Neural progenitor cell (in vitro differentiated cells): Measurements from ENCODE around the gene CPN1. TPM values are rescaled to one million over a fixed set of nuclear protein-coding genes. Genes with fewer than 3 reads are reported as not detected.
"Not testable (repeated sequence)": the region's sequence is repeated elsewhere in the genome, so short reads cannot be mapped to it uniquely, and the experiment has no call there.

ENCODE experiments used
- DNase-seq: peaks from one replicate; pipeline ENCODE4 v3.0.0-alpha.2; 2016; ENCODE audit warnings: low spot score
- H2AFZ ChIP-seq: fragments of 200-600 bp; sonication (generic); replicated peaks from 2 replicates; pipeline ENCODE4 v1.6.1; 2016; ENCODE audit warnings: antibody characterized with exemption
- H3F3A ChIP-seq: fragments of 200-600 bp; sonication (generic); 2 replicates; pipeline ENCODE4 v1.6.1; 2016; ENCODE audit warnings: antibody characterized with exemption, low read depth
- H3K27ac ChIP-seq: fragments of 200-600 bp; sonication (generic); 2 replicates; pipeline ENCODE4 v1.5.1; 2016; ENCODE audit warnings: mild to moderate bottlenecking
- H3K27me3 ChIP-seq: fragments of 200-600 bp; sonication (generic); 2 replicates; pipeline ENCODE4 v1.6.1; 2016; ENCODE audit warnings: mild to moderate bottlenecking, moderate library complexity
- H3K36me3 ChIP-seq: fragments of 200-600 bp; sonication (generic); 2 replicates; pipeline ENCODE4 v1.5.1; 2016
- H3K4me1 ChIP-seq: fragments of 200-600 bp; sonication (generic); 2 replicates; pipeline ENCODE4 v1.6.1; 2016; ENCODE audit warnings: mixed run types
- H3K4me2 ChIP-seq: fragments of 200-600 bp; sonication (generic); 2 replicates; pipeline ENCODE4 v1.6.1; 2016
- H3K4me3 ChIP-seq: fragments of 200-600 bp; sonication (generic); 2 replicates; pipeline ENCODE4 v1.5.1; 2016
- H3K79me2 ChIP-seq: fragments of 200-600 bp; sonication (generic); 2 replicates; pipeline ENCODE4 v1.6.1; 2016; ENCODE audit warnings: low read depth
- H3K9ac ChIP-seq: fragments of 200-600 bp; sonication (generic); 2 replicates; pipeline ENCODE4 v1.6.1; 2016
- H3K9me3 ChIP-seq: fragments of 200-600 bp; sonication (generic); 2 replicates; pipeline ENCODE4 v1.5.1; 2016; ENCODE audit warnings: low read depth
- H4K20me1 ChIP-seq: fragments of 200-600 bp; sonication (generic); 2 replicates; pipeline ENCODE4 v1.6.1; 2016; ENCODE audit warnings: low read depth
- H3K27ac Mint-ChIP-seq: 3 replicates; pipeline ENCODE4 v1.8.0; 2021; ENCODE audit warnings: mixed read lengths
- H3K27me3 Mint-ChIP-seq: 2 replicates; pipeline ENCODE4 v1.8.0; 2022; ENCODE audit warnings: low read depth, mild to moderate bottlenecking, inconsistent platforms, moderate library complexity, mixed read lengths; ENCODE audit not compliant: insufficient read depth
- H3K36me3 Mint-ChIP-seq: 3 replicates; pipeline ENCODE4 v1.8.0; 2021; ENCODE audit warnings: mixed read lengths
- H3K4me1 Mint-ChIP-seq: 3 replicates; pipeline ENCODE4 v1.8.0; 2021; ENCODE audit warnings: mixed read lengths
- H3K4me3 Mint-ChIP-seq: 3 replicates; pipeline ENCODE4 v1.8.0; 2021; ENCODE audit warnings: mild to moderate bottlenecking, moderate library complexity, mixed read lengths
- H3K9me3 Mint-ChIP-seq: 3 replicates; pipeline ENCODE4 v1.8.0; 2020; ENCODE audit warnings: mixed read lengths
- CTCF ChIP-seq: fragments of 200-600 bp; sonication (generic); IDR thresholded peaks from 2 replicates; pipeline ENCODE4 v1.5.1; 2017; ENCODE audit warnings: antibody characterized with exemption, mild to moderate bottlenecking
- EZH2 ChIP-seq: fragments of 200-600 bp; sonication (generic); IDR thresholded peaks from 2 replicates; pipeline ENCODE4 v1.6.1; 2017; ENCODE audit warnings: antibody characterized with exemption, mild to moderate bottlenecking, moderate library complexity
- EZH2phosphoT487 ChIP-seq: fragments of 200-600 bp; sonication (generic); IDR thresholded peaks from 2 replicates; pipeline ENCODE4 v1.6.1; 2017; ENCODE audit warnings: antibody characterized with exemption
- total RNA-seq: library from RNA; depleted of rRNA; stranded (reverse); fragments of >200 nt; gene quantifications from 2 replicates; pipeline ENCODE4 v1.2.3, GENCODE V29; 2015; ENCODE audit warnings: low replicate concordance

Gene CPN1
- total RNA-seq, 1 donor from 2014 or later: not detected

GRCh38 chr10:100128951-100129350, 47.3 kb upstream of the CPN1 start:
- H3K27ac Mint-ChIP-seq: no peak overlapping the region

DNA sequence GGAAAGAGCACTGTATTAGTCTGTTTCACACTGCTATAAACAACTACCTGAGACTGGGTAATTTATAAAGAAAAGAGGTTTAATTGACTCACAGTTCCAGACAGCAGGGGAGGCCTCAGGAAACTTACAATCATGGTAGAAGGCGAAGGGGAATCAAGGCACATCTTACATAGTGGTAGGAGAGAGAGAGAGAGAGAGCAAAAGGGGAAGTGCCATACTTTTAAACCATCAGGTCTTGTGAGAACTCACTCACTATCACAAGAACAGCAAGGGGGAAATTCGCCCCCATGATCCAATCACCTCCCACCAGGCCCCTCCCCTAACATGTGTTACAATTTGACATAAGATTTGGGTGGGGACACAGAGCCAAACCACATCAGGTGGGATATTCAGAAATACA, 43.7 kb upstream of the CPN1 start:
- not testable (repeated sequence) for H3K27me3 ChIP-seq, H3K9me3 ChIP-seq, H3K4me1 ChIP-seq, DNase-seq, H3K9ac ChIP-seq, H3K9me3 Mint-ChIP-seq, H3K4me3 Mint-ChIP-seq, H3K4me2 ChIP-seq, H3K4me1 Mint-ChIP-seq, H3K27ac ChIP-seq, H3F3A ChIP-seq, H4K20me1 ChIP-seq, H3K27me3 Mint-ChIP-seq, H3K4me3 ChIP-seq, H3K79me2 ChIP-seq, H2AFZ ChIP-seq, H3K36me3 Mint-ChIP-seq, H3K27ac Mint-ChIP-seq, H3K36me3 ChIP-seq

More at GRCh38 chr10:100128951-100129350, 47.3 kb upstream of the CPN1 start:
- no peaks in the 10 kb centered on the region for H3K36me3 Mint-ChIP-seq
- Histone ChIP-seq H3F3A (peaks cover 5% of the 10 kb centered on the region), H3K4me1 (no peaks in the 10 kb centered on the region), H3K79me2 (no peaks in the 10 kb centered on the region), H3K36me3 (no peaks in the 10 kb centered on the region), H3K4me3 (no peak overlapping the region), H4K20me1 (no peaks in the 10 kb centered on the region), H3K27me3 (no peaks in the 10 kb centered on the region), H3K4me2 (no peak overlapping the region), H3K9me3 (no peaks in the 10 kb centered on the region), H3K9ac (no peak overlapping the region), H3K27ac (no peak overlapping the region), H2AFZ (peak overlapping the region; percentile 27)
- H3K9me3 Mint-ChIP-seq: no peaks in the 10 kb centered on the region
- H3K4me1 Mint-ChIP-seq: peaks cover 4% of the 10 kb centered on the region
- H3K4me3 Mint-ChIP-seq: no peak overlapping the region
- peaks cover 2% of the 10 kb centered on the region for H3K27me3 Mint-ChIP-seq
- DNase-seq: peak; percentile 26
- TF ChIP-seq CTCF (no peak), EZH2 (no peak), EZH2phosphoT487 (no peak)

GRCh38 chr10:100124097-100124496, 42.4 kb upstream of the CPN1 start:
- no peaks in the 10 kb centered on the region for H3K9me3 Mint-ChIP-seq
- H3K27me3 Mint-ChIP-seq: peaks cover 5% of the 10 kb centered on the region
- no peak for DNase-seq
- no peak overlapping the region for H3K27ac Mint-ChIP-seq
- H3K4me1 Mint-ChIP-seq: peaks cover 4% of the 10 kb centered on the region
- no peaks in the 10 kb centered on the region for H4K20me1 ChIP-seq
- no peak overlapping the region for H3K9ac ChIP-seq
- no peaks in the 10 kb centered on the region for H3K27me3 ChIP-seq
- H2AFZ ChIP-seq: peak overlapping the region; percentile 26
- no peak overlapping the region for H3K27ac ChIP-seq
- no peaks in the 10 kb centered on the region for H3K9me3 ChIP-seq
- TF ChIP-seq EZH2 (no peak), CTCF (no peak), EZH2phosphoT487 (no peak)
- no peaks in the 10 kb centered on the region for H3K4me1 ChIP-seq
- H3K4me3 Mint-ChIP-seq: no peak overlapping the region
- H3F3A ChIP-seq: no peaks in the 10 kb centered on the region
- H3K36me3 Mint-ChIP-seq: no peaks in the 10 kb centered on the region
- H3K4me2 ChIP-seq: no peak overlapping the region
- H3K4me3 ChIP-seq: no peak overlapping the region
- no peaks in the 10 kb centered on the region for H3K36me3 ChIP-seq
- no peaks in the 10 kb centered on the region for H3K79me2 ChIP-seq

DNA sequence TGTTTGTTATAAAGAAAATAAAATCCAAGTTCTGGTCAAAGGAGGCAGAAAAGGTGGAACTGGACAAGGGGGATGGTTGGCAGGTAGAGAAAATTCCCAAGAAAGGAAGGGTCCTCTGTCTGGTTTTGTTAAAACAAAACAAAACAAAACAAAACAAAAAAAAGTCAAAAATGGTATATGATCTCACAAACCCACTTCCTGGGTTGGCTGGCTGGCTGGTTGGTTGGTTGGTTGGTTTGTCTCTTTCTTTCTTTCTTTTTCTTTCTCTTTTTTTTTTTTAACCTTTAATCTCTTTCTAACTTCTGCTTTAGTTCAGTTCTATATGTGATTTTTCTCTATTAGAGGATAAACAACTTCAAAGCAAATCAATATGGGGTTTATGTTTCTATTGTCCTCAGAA, 41.1 kb upstream of the CPN1 start:
- H3K9me3 Mint-ChIP-seq: no peaks in the 10 kb centered on the region
- H3K27ac ChIP-seq: no peak overlapping the region
- H3K27me3 ChIP-seq: no peaks in the 10 kb centered on the region
- peaks cover 5% of the 10 kb centered on the region for H3K27me3 Mint-ChIP-seq
- H3K9me3 ChIP-seq: no peaks in the 10 kb centered on the region
- peak overlapping the region; percentile 22 for H2AFZ ChIP-seq
- H3K9ac ChIP-seq: no peak overlapping the region
- no peaks in the 10 kb centered on the region for H3F3A ChIP-seq
- no peak overlapping the region for H3K27ac Mint-ChIP-seq
- no peaks in the 10 kb centered on the region for H3K4me1 ChIP-seq
- H4K20me1 ChIP-seq: no peaks in the 10 kb centered on the region
- DNase-seq: no peak
- H3K79me2 ChIP-seq: no peaks in the 10 kb centered on the region
- no peaks in the 10 kb centered on the region for H3K4me1 Mint-ChIP-seq
- H3K36me3 ChIP-seq: no peaks in the 10 kb centered on the region
- H3K36me3 Mint-ChIP-seq: no peaks in the 10 kb centered on the region
- H3K4me2 ChIP-seq: no peak overlapping the region
- no peak overlapping the region for H3K4me3 ChIP-seq
- TF ChIP-seq CTCF (no peak), EZH2phosphoT487 (no peak), EZH2 (no peak)
- no peak overlapping the region for H3K4me3 Mint-ChIP-seq
